Lower lobe of right lung (tissue), 2 donors: Measurements from ENCODE around the gene DYNC1I1. TPM values are rescaled to one million over a fixed set of nuclear protein-coding genes. Genes with fewer than 3 reads are reported as not detected.

Source experiments
- ATAC-seq, 2 donors: fragments of 200-7000 bp; cut with Tn5 transposase; one replicate each; pipeline ENCODE4 v1.9.1; 2020 to 2022; ENCODE audit warnings: mild to moderate bottlenecking in 2 of 2, moderate library complexity in 2 of 2
- DNase-seq: peaks from one replicate; pipeline ENCODE4 v3.0.0-alpha.2; 2020
- H3K27ac ChIP-seq: fragments of 200-600 bp; one replicate; pipeline ENCODE4 v1.8.0; 2022
- H3K27me3 ChIP-seq: fragments of 200-600 bp; one replicate; pipeline ENCODE4 v1.8.0; 2022; ENCODE audit warnings: low read depth
- H3K36me3 ChIP-seq: fragments of 200-600 bp; one replicate; pipeline ENCODE4 v1.8.0; 2022; ENCODE audit warnings: mild to moderate bottlenecking
- H3K4me1 ChIP-seq: fragments of 200-600 bp; one replicate; pipeline ENCODE4 v1.8.0; 2022
- H3K4me3 ChIP-seq: fragments of 200-600 bp; one replicate; pipeline ENCODE4 v1.8.0; 2022; ENCODE audit warnings: mild to moderate bottlenecking
- H3K9me3 ChIP-seq: fragments of 200-600 bp; one replicate; pipeline ENCODE4 v1.8.0; 2022
- CTCF ChIP-seq: fragments of 200-600 bp; IDR thresholded peaks from one replicate; pipeline ENCODE4 v1.8.0; 2022; ENCODE audit warnings: antibody characterized with exemption, mild to moderate bottlenecking
- intact Hi-C: fragments of 100-400 bp; cut with DNase I; formaldehyde crosslinking; loops from one replicate; pipeline ENCODE4 v1.11.0; 2022
- total RNA-seq: library from RNA; stranded (reverse); fragmentation: NEBNext Ultra II Directional; extraction: Animal tissue kit (Norgen Biotek cat#: 25700); gene quantifications from one replicate; pipeline ENCODE4 v1.2.1, GENCODE V29; 2021
- donor health status: DM: no; HTN: yes; CAD: no; lungs with severe emphysema.

DYNC1I1 gene
- total RNA-seq, 1 donor from 2014 or later: 1.3 TPM

GRCh38 chr7:95893484-95893883 lies 121.1 kb downstream of the DYNC1I1 start:
- Histone ChIP-seq H3K36me3 (no peaks in the 10 kb centered on the region), H3K9me3 (no peaks in the 10 kb centered on the region), H3K27me3 (no peaks in the 10 kb centered on the region), H3K27ac (no peak overlapping the region), H3K4me1 (no peaks in the 10 kb centered on the region), H3K4me3 (no peak overlapping the region)
- intact Hi-C loops: no loop called here
- no peak for TF ChIP-seq CTCF
- DNase-seq: no peak
- no peak for ATAC-seq

- Histone ChIP-seq H3K27ac (no peak overlapping the region), H3K4me1 (no peaks in the 10 kb centered on the region), H3K9me3 (no peaks in the 10 kb centered on the region), H3K27me3 (no peaks in the 10 kb centered on the region), H3K4me3 (no peak overlapping the region), H3K36me3 (no peaks in the 10 kb centered on the region)
- intact Hi-C loops: no loop called here
- TF ChIP-seq CTCF: no peak
- DNase-seq: no peak
- no peak for ATAC-seq
Measured at GRCh38 chr7:95897557-95898251, 125.3 kb downstream of the DYNC1I1 start.

- H3K36me3 ChIP-seq: no peaks in the 10 kb centered on the region
- no peak overlapping the region for H3K4me3 ChIP-seq
- no peak for TF ChIP-seq CTCF
- H3K27ac ChIP-seq: no peak overlapping the region
- intact Hi-C loops: no loop called here
- DNase-seq: no peak
- no peak for ATAC-seq
- no peaks in the 10 kb centered on the region for H3K27me3 ChIP-seq
- H3K9me3 ChIP-seq: no peaks in the 10 kb centered on the region
- H3K4me1 ChIP-seq: no peaks in the 10 kb centered on the region
Measured at GRCh38 chr7:95899919-95900513, 127.7 kb downstream of the DYNC1I1 start.

GRCh38 chr7:95901006-95901405 lies 128.7 kb downstream of the DYNC1I1 start:
- no peak overlapping the region for H3K4me3 ChIP-seq
- peaks cover 3% of the 10 kb centered on the region for H3K27me3 ChIP-seq
- ATAC-seq: no peak
- H3K27ac ChIP-seq: no peak overlapping the region
- no peaks in the 10 kb centered on the region for H3K36me3 ChIP-seq
- H3K9me3 ChIP-seq: no peaks in the 10 kb centered on the region
- H3K4me1 ChIP-seq: no peaks in the 10 kb centered on the region
- DNase-seq: no peak
- no peak for TF ChIP-seq CTCF
- intact Hi-C loops: no loop called here

- Histone ChIP-seq H3K27me3 (peaks cover 3% of the 10 kb centered on the region), H3K9me3 (no peaks in the 10 kb centered on the region), H3K27ac (no peak overlapping the region), H3K4me3 (no peak overlapping the region), H3K4me1 (no peaks in the 10 kb centered on the region), H3K36me3 (no peaks in the 10 kb centered on the region)
- DNase-seq (peak; percentile 55), ATAC-seq (peak; percentile 11 to 41)
- intact Hi-C loops: no loop called here
- no peak for TF ChIP-seq CTCF
Measured at GRCh38 chr7:95904099-95904498, 131.7 kb downstream of the DYNC1I1 start.
